ENCODE data around the gene FUT3. TPM values are rescaled to one million over a fixed set of nuclear protein-coding genes. Genes with fewer than 3 reads are reported as not detected.

The FUT3 gene
- total and polyA plus RNA-seq, 2 of the 4 experiments (the other 2 are of a cell fraction), result not detected

GRCh38 chr19:5817218-5817617 lies 34.0 kb downstream of the FUT3 start:
- Histone ChIP-seq H3K4me1 (ENCODE audit: control insufficient read depth, insufficient read depth, low read length) (peaks cover 3% of the 10 kb centered on the region; the same call in 1 of the 2 replicates), H2AK9ac (replicated peaks; ENCODE audit: low read depth, low read length, poor library complexity) (no peak overlapping the region), H2AFZ (replicated peaks; ENCODE audit: low read length, poor library complexity) (no peak overlapping the region), H3K4me3 (ENCODE audit: insufficient read depth, low read depth, low read length) (no peak overlapping the region), H3K27ac (ENCODE audit: insufficient read depth, low read length) (no peak overlapping the region), H3K23ac (ENCODE audit: low read depth, low read length) (no peak overlapping the region), H2BK120ac (ENCODE audit: low read depth, low read length) (no peak overlapping the region), H3K9me3 (ENCODE audit: control insufficient read depth, insufficient read depth, low read length) (no peaks in the 10 kb centered on the region), H2BK5ac (ENCODE audit: low read depth, low read length, poor library complexity, severe bottlenecking) (no peak overlapping the region), H3K14ac (replicated peaks; ENCODE audit: low read depth, low read length) (no peak overlapping the region), H4K5ac (ENCODE audit: low read depth, low read length) (no peak overlapping the region), H4K91ac (ENCODE audit: insufficient read depth, low read depth, low read length) (no peak overlapping the region), H4K8ac (ENCODE audit: low read depth in 2 of 2, low read length in 2 of 2) (no peak overlapping the region), H3K79me1 (ENCODE audit: low read depth in 1 of 2, low read length in 2 of 2) (no peaks in the 10 kb centered on the region), H2BK15ac (ENCODE audit: low read depth, low read length) (no peak overlapping the region), H3K18ac (ENCODE audit: low read depth, low read length) (no peak overlapping the region), H3K27me3 (ENCODE audit: control insufficient read depth, insufficient read depth, low read length) (peaks cover 20% of the 10 kb centered on the region), H3K4ac (ENCODE audit: low read depth, low read length) (no peak overlapping the region), H3K4me2 (ENCODE audit: low read depth, low read length) (no peak overlapping the region), H2AK5ac (ENCODE audit: low read depth, low read length) (no peak overlapping the region), H3K9ac (ENCODE audit: low read depth, low read length) (no peak overlapping the region), H4K20me1 (ENCODE audit: insufficient read depth, low read length) (no peaks in the 10 kb centered on the region; the same call in 1 of the 2 replicates), H3K56ac (ENCODE audit: extremely low read depth, insufficient read depth, low read length) (no peak overlapping the region), H3K9me1 (ENCODE audit: insufficient read depth, low read length) (no peaks in the 10 kb centered on the region), H2BK20ac (ENCODE audit: low read depth, low read length) (no peak overlapping the region), H3K36me3 (ENCODE audit: control insufficient read depth, insufficient read depth, low read length) (no peaks in the 10 kb centered on the region)
- ChIA-PET POLR2A (ENCODE audit: unreplicated experiment) (no interaction called here), CTCF (no interaction called here)
- no peak for ATAC-seq (ENCODE audit: low read depth)
- intact Hi-C loops (cut with micrococcal nuclease) (no loop called here), in situ Hi-C loops (cut with MboI; ENCODE audit: low sequenced_read_pairs) (no loop called here), dilution Hi-C loops (cut with HindIII; ENCODE audit: low sequenced_read_pairs, unreplicated experiment) (no loop called here)
- TF ChIP-seq FOS (IDR thresholded peaks at IDR 0.05; ENCODE audit: low read depth, low read length), result no peak
- TF ChIP-seq RAD21 (IDR thresholded peaks at IDR 0.05; ENCODE audit: low read length), result no peak
- TF ChIP-seq CEBPB (IDR thresholded peaks at IDR 0.05; ENCODE audit: low read depth, low read length), result no peak
- TF ChIP-seq ELK1 (IDR thresholded peaks at IDR 0.05; ENCODE audit: borderline replicate concordance, low read depth, low read length), result no peak
- no peak for TF ChIP-seq RCOR1 (IDR thresholded peaks at IDR 0.05; ENCODE audit: insufficient replicate concordance, low read length)
- no peak for TF ChIP-seq BHLHE40 (IDR thresholded peaks at IDR 0.05; ENCODE audit: low read depth, low read length)
- no peak for TF ChIP-seq CTCF (conservative IDR thresholded peaks at IDR 0.05; ENCODE audit: low read depth, low read length)
- no peak for TF ChIP-seq NFE2L2 (IDR thresholded peaks at IDR 0.05; ENCODE audit: low read depth, low read length)
- no peak for TF ChIP-seq USF2 (IDR thresholded peaks at IDR 0.05; ENCODE audit: low read depth, low read length)
- no peak for TF ChIP-seq POLR2A (IDR thresholded peaks at IDR 0.05; ENCODE audit: low read depth, low read length)
- TF ChIP-seq RFX5 (IDR thresholded peaks at IDR 0.05; ENCODE audit: low read depth, low read length), result no peak
- DNase-seq, result no peak
- 60% methylated on average over 2 of the region's 2 CpGs; no CpG with 5 or more reads in 1 of the 2 experiments for WGBS, 2 experiments (ENCODE audit: extremely low coverage in 2 of 2, insufficient read length in 1 of 2)
- BruUV-seq (replicated peaks), result no TSS peak
